Measurements from ENCODE around the gene DYNLRB1.

Gene DYNLRB1

DNA sequence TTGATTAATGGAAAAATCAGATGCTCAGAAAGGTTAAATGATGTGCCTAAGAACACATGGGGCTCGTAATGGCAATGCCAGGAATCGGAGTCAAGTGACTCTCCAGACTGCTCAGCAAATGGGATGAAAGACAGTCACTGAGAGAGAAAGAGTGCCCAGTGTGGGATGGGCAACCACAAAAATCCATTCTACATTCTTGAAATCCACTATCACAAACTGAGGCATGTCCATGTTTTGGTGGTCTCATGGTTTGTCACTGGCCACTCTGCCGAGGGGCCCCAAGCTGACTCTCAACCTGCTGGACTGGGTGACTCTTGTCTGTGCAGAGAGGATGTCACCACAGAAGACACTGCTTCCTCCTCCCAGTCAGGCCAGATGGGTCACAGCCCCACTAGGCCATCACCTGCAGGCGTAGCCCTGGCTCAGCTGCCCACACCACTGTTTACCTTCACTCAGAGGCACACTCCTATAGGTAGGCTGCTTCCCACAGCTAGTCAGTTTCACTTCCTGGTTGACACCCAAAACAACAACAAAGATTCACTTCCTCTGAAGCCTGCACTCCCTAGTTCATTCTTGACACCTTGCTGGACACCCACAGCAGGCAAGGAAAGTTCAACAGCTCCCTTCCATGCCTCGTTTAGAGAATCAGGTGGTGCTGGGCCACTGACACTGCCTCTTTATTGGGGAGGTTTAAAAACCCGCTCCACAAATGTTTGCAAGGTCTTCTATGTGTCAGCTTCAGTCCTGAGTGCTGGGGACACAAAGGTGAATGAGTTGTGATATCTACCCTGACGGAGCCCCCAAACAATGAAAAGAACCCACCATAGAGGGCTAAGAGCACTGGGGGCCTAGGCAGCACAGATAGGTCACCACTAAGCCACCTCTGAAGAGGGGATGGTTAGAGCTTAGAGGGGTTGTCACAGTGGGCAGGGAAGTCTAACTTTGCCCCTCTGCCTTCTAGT lies 64.0 kb downstream of the DYNLRB1 start:
- no peak for DNase-seq

DNA sequence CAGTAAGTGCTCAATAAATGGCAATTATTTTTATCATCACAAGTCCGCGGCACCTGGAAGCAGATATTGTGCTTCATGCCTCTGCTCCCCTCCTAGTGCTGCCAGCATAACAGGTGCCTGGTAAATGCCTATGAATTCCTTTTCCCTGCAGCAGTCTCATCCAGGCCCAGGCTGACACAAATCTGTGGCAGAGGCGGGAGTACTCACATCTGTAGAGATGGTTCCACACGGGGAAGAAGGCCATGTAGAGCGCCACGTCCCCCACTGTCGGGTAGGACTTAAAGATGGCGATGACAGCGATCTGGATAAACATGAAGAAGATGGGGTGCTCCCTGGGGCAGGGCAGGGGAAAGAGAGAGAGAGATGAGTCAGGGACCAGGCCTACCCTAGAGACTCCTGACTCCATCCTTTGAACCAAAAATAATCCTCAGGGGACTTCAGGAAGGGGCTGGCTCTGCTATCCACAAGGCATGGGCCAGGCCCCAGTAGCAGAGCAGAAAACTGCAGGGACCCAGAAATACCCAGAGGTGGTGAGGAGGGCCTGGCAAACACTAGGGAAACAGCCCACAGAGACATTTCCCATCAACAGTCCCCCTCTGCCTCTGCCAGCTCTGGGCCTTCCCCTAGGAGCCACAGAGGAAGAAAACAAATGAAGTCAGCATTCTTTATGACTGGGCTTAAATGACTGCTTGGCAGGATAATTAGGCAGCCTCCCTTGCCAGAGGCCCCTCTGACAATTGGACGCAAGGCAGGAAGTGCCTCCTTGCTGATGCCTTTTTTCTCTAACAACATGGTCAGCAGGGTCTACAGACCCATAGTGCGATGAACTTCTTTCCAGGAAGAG lies 65.3 kb downstream of the DYNLRB1 start:
- DNase-seq: peak; percentile 60 to 63

DNA sequence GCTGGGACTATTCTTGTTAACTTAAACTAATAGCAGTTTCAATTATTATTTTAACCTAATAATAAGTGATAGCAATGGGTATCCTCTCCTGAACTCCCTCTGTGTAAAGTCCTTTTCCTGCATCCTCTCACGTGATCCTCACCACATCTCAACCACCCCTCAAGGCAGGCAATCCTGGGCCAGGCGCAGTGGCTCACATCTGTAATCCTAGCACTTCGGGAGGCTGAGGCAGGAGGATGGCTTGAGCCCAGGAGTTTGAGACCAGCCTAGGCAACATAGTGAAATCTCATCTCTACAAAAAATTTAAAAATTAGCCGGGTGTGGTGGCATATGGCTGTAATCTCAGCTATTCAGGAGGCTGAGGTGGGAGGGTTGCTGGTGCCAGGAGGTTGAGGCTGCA lies 66.0 kb downstream of the DYNLRB1 start:
- no peak for DNase-seq

DNA sequence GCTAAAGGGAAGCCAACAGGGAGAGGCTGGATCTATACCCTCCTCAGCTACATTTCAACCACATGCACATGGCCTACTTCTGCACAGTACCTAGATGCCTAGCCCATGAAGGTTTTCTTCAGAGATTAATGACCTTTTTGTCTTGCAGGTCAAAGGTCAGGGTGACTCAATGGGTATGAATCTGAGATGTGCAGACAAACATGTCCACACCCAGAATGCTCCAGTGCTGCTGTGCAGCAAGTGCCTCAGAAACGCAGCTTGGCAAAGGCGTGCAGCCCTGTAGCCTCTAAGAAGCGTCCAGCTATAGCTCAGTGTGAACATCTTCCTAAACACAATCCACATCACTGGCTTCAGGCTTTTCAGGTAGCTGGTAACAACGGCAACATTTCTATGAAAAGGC lies 66.7 kb downstream of the DYNLRB1 start:
- no peak for DNase-seq

DNA sequence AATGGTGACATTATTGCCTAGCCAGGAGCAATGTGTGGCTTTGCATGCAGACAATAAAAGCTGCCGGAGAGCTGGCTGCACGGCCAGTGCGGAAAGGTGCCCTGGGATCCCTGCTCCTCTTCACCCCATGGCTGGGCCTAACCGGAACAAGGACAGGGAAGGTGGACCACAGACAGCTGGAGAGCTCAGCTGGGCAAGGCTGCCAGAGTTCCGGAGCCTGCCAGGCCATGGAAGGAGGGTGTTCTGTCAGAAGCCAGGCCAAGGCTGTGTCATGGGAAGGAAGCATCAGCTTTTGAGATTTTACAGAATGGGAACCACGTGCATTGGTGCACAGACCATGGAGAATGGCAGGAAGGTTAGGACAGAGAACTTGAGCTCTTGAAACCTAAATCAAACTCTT lies 67.3 kb downstream of the DYNLRB1 start:
- no peak for DNase-seq

DNA sequence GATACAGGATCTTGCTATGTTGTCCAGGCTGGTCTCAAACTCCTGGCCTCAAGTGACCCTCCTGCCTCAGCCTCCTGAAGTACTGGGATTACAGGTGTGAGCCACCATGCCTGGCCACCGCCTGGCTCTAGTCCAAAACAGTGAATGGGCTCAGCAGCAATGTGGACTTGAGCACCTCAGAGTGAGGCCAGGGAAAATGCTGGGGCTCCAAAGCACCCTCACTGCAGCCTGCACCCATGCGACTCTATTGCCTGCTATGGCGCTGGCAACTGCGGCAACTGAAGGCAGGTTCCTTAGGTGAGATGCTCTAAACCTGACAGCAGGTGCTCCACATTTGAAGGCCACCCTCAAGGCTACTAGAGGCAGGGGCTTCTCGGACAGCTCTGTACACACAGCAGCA lies 68.8 kb downstream of the DYNLRB1 start:
- DNase-seq: no peak

DNA sequence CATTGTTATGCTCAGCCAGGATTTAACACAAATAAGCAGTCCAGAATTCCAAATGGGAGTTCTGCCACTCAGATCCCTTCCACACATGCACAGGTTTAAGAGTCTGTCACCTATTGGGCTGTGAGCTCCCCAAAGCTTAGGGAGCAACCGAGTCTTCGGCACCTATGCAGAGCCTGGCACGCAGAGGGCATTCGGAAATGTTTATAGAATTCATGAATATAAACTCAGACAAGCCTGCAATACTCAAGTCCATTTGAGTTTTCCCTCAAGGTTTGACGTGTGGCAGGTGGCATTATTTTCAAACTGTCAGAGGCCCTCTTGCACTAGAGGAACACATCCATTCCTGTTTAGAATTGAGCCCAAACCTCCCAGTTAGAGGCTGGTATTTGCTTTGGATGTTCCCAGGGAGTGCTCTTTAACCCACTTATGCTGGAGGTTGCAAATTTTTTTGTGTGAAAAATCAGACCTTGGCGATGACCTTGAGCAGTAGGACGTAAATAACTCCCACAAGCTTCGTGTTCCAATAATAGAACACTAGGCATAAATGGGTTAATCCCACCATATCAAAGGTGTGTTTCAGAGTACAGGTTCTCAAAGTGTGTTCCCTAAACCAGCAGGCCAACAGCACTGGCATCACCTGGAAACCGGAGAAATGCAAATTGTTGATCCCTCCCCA lies 70.4 kb downstream of the DYNLRB1 start:
- DNase-seq: no peak
